HG03378 (cell line): ENCODE results near the gene PRSS33.

Source experiments
- ATAC-seq: cut with Tn5 transposase; IDR thresholded peaks from one replicate; pipeline ENCODE4 v1.9.1; 2021; ENCODE audit warnings: mild to moderate bottlenecking, moderate library complexity; ENCODE audit not compliant: unreplicated experiment

PRSS33 gene

GRCh38 chr16:2799859-2800226 lies 12.5 kb upstream of the PRSS33 start:
- ATAC-seq: no peak

- no peak for ATAC-seq
Measured at GRCh38 chr16:2799205-2799858, 12.0 kb upstream of the PRSS33 start.

GRCh38 chr16:2798723-2799204 lies 11.4 kb upstream of the PRSS33 start:
- ATAC-seq: no peak

GRCh38 chr16:2795395-2796143 lies 8.2 kb upstream of the PRSS33 start:
- ATAC-seq: no peak

GRCh38 chr16:2792940-2793339 lies 5.6 kb upstream of the PRSS33 start:
- ATAC-seq: no peak

- no peak for ATAC-seq
Measured at GRCh38 chr16:2791174-2791573, 3.8 kb upstream of the PRSS33 start.

GRCh38 chr16:2790631-2791030 lies 3.3 kb upstream of the PRSS33 start:
- ATAC-seq: no peak

- no peak for ATAC-seq
Measured at GRCh38 chr16:2787961-2788360, 601 bp upstream of the PRSS33 start.

- no peak for ATAC-seq
Measured at GRCh38 chr16:2786826-2787151, 571 bp downstream of the PRSS33 start.

GRCh38 chr16:2786061-2786825 lies 1.1 kb downstream of the PRSS33 start:
- no peak for ATAC-seq

GRCh38 chr16:2785101-2785991 lies 2.0 kb downstream of the PRSS33 start:
- ATAC-seq: no peak

GRCh38 chr16:2784358-2785100 lies 2.8 kb downstream of the PRSS33 start:
- ATAC-seq: no peak

GRCh38 chr16:2783581-2784357 lies 3.6 kb downstream of the PRSS33 start:
- no peak for ATAC-seq

GRCh38 chr16:2782583-2783351 lies 4.6 kb downstream of the PRSS33 start:
- no peak for ATAC-seq

GRCh38 chr16:2779978-2780898 lies 7.1 kb downstream of the PRSS33 start:
- ATAC-seq: no peak

- ATAC-seq: no peak
Measured at GRCh38 chr16:2779151-2779920, 8.0 kb downstream of the PRSS33 start.

- no peak for ATAC-seq
Measured at GRCh38 chr16:2778630-2778958, 8.8 kb downstream of the PRSS33 start.
